ENCODE data around the gene ZNF470. TPM values are rescaled to one million over a fixed set of nuclear protein-coding genes. Genes with fewer than 3 reads are reported as not detected.

The ZNF470 gene
- total RNA-seq, 4 donors from 2014 or later = 1.3 to 2.6 (median 1.9) TPM

GRCh38 chr19:56573914-56574313 is 6.6 kb downstream of the ZNF470 start:
- H3K4me3 ChIP-seq (ENCODE audit: low read depth, poor library complexity, severe bottlenecking) = no peak overlapping the region
- no peak for DNase-seq (ENCODE audit: low spot score in 2 of 2)
- TF ChIP-seq, protein P1, sequence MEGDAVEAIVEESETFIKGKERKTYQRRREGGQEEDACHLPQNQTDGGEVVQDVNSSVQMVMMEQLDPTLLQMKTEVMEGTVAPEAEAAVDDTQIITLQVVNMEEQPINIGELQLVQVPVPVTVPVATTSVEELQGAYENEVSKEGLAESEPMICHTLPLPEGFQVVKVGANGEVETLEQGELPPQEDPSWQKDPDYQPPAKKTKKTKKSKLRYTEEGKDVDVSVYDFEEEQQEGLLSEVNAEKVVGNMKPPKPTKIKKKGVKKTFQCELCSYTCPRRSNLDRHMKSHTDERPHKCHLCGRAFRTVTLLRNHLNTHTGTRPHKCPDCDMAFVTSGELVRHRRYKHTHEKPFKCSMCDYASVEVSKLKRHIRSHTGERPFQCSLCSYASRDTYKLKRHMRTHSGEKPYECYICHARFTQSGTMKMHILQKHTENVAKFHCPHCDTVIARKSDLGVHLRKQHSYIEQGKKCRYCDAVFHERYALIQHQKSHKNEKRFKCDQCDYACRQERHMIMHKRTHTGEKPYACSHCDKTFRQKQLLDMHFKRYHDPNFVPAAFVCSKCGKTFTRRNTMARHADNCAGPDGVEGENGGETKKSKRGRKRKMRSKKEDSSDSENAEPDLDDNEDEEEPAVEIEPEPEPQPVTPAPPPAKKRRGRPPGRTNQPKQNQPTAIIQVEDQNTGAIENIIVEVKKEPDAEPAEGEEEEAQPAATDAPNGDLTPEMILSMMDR (IDR thresholded peaks at IDR 0.05) = no peak
- TF ChIP-seq POLR2A (IDR thresholded peaks at IDR 0.05) = no peak
- intact Hi-C loops (cut with DNase I; ENCODE audit: low total_unique reads) = no loop called here
- 98% methylated on average over 3 of the region's 3 CpGs for WGBS, 2 donors

DNA sequence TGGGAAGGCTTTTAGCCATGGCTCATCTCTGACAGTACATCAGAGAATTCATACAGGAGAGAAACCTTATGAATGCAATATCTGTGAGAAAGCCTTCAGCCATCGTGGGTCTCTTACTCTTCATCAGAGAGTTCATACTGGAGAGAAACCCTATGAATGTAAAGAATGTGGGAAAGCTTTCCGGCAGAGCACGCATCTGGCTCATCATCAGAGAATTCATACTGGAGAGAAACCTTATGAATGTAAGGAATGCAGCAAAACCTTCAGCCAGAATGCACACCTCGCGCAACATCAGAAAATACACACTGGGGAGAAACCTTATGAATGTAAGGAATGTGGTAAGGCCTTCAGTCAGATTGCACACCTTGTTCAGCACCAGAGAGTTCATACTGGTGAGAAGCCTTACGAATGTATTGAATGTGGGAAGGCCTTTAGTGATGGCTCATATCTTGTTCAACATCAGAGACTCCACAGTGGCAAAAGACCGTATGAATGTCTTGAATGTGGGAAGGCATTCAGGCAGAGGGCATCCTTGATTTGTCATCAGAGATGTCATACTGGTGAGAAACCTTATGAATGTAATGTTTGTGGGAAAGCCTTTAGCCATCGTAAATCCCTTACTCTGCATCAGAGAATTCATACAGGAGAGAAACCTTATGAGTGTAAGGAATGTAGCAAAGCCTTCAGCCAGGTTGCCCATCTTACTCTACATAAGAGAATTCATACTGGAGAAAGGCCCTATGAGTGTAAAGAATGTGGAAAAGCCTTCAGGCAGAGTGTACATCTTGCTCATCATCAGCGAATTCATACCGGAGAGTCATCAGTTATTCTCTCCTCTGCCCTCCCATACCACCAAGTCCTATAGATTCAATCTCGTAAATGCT is 10.7 kb downstream of the ZNF470 start:
- no peak overlapping the region for H3K4me3 ChIP-seq (ENCODE audit: low read depth, poor library complexity, severe bottlenecking)
- no peak for TF ChIP-seq POLR2A (IDR thresholded peaks at IDR 0.05)
- TF ChIP-seq, protein P1 (IDR thresholded peaks at IDR 0.05) = no peak
- WGBS, 2 donors = 96 to 97% methylated on average over 11 of the region's 11 CpGs
- intact Hi-C loops (cut with DNase I; ENCODE audit: low total_unique reads) = no loop called here
- DNase-seq (ENCODE audit: low spot score in 2 of 2) = no peak

DNA sequence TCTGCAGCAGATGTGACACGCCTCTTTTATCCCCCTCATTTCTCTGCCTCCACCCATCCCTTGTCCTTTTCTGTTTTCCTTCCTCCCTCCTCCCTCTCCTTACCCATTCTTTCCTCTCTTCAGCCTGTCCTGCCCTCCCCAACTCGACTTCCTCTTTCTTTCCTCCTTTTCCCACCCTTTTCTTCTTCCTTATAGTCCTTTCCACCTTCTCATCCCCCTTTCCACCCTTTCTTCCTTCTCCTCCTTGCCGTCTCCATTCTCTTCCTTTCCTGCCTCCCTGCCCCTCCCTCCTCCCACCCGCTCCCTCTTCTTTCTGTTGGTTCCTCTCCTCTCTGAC is 27.1 kb downstream of the ZNF470 start:
- DNase-seq (ENCODE audit: low spot score in 2 of 2) = no peak
- intact Hi-C loops (cut with DNase I; ENCODE audit: low total_unique reads) = no loop called here
- TF ChIP-seq POLR2A (IDR thresholded peaks at IDR 0.05) = no peak
- TF ChIP-seq, protein P1 (IDR thresholded peaks at IDR 0.05) = no peak
- WGBS, 2 donors = 59 to 67% methylated on average over 4 of the region's 4 CpGs
- H3K4me3 ChIP-seq (ENCODE audit: low read depth, poor library complexity, severe bottlenecking) = no peak overlapping the region

DNA sequence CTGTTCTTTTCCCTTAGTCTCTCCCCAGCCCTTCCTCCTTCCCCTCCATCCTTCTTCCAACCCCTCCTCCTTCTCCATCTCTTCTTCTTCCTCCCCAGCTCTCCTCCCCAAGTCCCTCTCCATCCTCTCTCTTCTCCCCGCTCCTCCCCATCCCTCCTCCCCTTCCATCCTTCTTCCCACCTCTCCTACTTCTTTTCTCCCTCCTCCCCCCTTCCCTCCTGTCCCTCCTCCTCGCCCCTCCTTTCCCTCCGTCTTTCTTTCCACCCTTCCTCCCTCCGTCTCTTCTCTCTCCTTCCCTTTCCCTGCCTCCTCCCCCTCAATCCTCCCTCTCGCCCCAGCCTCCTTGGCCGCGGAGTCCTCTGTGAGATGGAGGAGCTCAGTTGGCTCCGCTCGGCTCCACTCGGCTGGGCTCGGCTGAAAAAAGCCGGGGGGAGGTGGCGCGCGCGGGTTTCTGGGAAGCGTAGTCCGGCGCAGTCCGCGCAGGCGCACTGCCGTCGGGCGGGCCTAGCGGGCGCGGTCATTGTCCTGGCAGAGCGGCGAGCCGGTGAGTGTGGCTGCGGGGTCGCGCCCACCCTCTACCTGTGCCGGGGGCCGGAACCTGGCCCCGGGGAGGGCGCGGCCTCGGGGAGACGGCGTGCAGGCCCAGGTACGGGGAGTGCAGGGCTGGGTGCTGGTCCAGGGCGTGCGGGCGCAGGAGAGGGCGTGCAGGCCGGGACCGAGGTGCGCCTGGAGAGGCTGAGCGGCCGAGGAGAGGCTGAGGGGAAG is 27.7 kb downstream of the ZNF470 start, which contains the start of gene ZNF71:
Gene ZNF71, plus strand, starts transcription at position 520 of the 765 bp plus-strand sequence. CDS start 6,257 bp downstream, outside the sequence.
- DNase-seq (ENCODE audit: low spot score in 2 of 2) = peak; percentile 71 to 97
- TF ChIP-seq POLR2A (IDR thresholded peaks at IDR 0.05) = no peak
- TF ChIP-seq, protein P1 (IDR thresholded peaks at IDR 0.05) = peak in 1 of 3 donors; percentile 5
- WGBS, 2 donors = 0% methylated on average over 43 to 52 of the region's 52 CpGs
- H3K4me3 ChIP-seq (ENCODE audit: low read depth, poor library complexity, severe bottlenecking) = peak within 1 kb of the TSS; percentile 90
- intact Hi-C loops (cut with DNase I; ENCODE audit: low total_unique reads) = no loop called here

DNA sequence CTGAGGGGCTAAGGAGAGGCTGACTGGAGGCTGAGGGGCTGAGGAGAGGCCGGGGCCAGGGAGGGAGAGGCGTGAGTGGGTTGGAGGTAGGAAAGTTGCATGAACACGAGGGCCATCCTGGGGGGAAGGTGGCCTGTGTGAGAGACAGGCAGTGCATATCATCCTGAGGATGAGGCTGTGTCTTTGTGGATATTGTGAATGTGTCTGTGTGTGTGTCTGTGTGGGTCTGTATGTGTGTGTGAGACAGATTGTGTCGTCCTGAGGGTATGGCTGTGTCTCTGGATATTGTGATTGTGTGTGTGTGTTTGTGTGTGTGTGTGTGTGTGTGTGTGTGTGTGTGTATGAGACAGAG is 28.3 kb downstream of the ZNF470 start:
- intact Hi-C loops (cut with DNase I; ENCODE audit: low total_unique reads) = no loop called here
- DNase-seq (ENCODE audit: low spot score in 2 of 2) = no peak
- TF ChIP-seq, protein P1 (IDR thresholded peaks at IDR 0.05) = no peak
- no peak for TF ChIP-seq POLR2A (IDR thresholded peaks at IDR 0.05)
- 0 to 1% methylated on average over 4 of the region's 4 CpGs for WGBS, 2 donors
- peak overlapping the region; percentile 90 for H3K4me3 ChIP-seq (ENCODE audit: low read depth, poor library complexity, severe bottlenecking)

All from lower leg skin (tissue), 4 donors.